ENCODE data around the gene WDFY1.

Gene WDFY1, protein sequence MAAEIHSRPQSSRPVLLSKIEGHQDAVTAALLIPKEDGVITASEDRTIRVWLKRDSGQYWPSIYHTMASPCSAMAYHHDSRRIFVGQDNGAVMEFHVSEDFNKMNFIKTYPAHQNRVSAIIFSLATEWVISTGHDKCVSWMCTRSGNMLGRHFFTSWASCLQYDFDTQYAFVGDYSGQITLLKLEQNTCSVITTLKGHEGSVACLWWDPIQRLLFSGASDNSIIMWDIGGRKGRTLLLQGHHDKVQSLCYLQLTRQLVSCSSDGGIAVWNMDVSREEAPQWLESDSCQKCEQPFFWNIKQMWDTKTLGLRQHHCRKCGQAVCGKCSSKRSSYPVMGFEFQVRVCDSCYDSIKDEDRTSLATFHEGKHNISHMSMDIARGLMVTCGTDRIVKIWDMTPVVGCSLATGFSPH

DNA sequence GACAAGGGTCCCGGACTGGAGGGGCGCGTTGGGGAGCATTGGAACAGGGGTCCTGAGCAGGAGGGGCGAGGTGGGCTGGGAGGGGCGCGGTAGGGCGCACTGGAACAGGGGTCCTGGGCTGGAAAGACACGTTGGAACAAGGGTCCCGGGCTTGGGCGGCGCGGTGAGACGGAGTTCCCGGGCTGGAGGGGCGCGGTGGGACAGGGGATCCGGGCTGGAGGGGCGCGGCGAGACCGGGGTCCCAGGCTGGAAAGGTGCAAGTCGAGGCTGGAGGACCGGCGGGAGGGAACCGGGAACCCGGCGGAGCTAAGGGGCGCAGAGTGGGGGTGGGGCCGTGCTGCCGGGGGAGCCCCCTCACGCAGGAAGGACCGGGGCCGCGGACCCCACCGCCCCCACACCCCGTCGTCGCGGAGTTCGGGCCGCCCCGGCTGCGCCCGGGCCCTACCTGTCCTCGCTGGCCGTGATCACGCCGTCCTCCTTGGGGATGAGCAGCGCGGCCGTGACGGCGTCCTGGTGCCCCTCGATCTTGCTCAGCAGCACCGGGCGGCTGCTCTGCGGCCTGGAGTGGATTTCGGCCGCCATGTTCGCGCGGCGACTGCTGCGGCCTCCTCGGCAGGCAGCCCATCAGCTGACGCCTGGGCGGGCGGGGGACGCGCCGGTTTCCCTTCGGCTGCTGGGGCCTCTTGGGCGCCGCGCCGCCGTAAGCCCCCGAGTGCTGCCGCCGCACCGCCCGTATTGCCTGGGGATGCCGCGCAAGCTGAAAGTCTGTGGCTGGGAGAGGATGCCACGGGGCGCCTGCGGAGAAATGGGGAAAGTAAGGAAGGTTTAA lies at the start of gene WDFY1:
Gene WDFY1 (minus strand): TSS at position 633 of the 829 bp plus-strand sequence. CDS start 51 bp downstream, at position 582.
- peak; percentile 67 to 70 for DNase-seq (ENCODE audit: low read depth in 2 of 2)

DNA sequence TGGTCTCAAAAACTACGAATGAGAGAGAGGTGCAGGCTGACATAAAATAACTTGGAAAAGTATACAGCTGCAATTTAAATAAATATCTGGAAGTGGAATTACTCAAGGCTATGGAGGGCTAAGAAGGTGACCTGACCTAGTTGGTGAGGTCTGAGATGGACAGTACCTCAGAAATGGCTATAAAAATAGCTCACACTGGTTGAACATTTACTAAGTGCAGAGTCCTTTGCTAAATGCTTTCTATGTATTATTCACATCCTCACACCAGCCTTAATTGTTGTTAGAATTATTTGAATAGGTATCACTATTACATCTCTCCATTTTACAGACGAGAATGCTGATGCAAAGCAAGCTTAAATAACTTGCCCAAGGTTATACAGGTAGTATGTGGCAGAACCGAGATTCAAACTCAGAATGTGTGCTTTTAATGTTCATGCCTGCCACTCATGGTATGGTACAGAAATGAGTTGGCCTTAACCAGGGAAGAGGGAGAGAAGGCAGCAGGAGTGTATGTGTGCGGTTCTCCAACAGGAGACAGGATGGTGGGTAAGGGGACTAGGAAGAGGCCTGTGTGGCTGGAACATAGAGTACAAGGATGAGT lies 49.5 kb upstream of the WDFY1 start:
- no peak for DNase-seq (ENCODE audit: low read depth in 2 of 2)

DNA sequence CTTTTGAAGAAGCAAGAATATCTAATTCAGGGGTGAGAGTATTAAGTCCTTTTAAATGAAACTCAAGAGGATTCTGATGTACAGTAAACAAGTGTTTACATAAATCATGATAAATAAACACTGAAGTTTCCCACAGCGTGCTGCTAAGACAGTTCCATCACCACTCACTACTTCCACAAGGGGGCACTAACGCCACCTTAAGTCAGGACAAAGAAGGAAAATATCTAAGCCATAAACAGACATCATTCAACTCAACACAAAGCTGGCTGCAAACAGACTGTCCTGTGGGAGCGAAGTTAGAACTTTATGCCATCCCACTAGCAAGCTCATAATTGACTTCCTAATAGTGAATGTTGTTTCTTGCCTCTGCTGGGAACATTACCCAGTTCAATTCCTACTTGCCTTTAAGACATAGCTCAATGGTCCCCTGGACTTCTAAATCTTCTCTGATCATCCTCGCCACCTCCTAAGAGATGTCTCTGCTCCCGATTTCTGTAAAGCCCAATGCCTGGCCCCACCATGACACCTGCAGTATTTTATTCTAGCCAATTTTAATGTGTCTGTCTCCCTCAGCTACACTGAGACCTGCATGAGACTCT lies 48.6 kb upstream of the WDFY1 start:
- peak; percentile 40 to 49 for DNase-seq (ENCODE audit: low read depth in 2 of 2)

- DNase-seq (ENCODE audit: low read depth in 2 of 2) = no peak
Measured at GRCh38 chr2:223991611-223992010, 46.5 kb upstream of the WDFY1 start.

GRCh38 chr2:223989856-223990232 lies 44.7 kb upstream of the WDFY1 start:
- DNase-seq (ENCODE audit: low read depth in 2 of 2) = no peak

- no peak for DNase-seq (ENCODE audit: low read depth in 2 of 2)
Measured at GRCh38 chr2:223989206-223989855, 44.2 kb upstream of the WDFY1 start.

- no peak for DNase-seq (ENCODE audit: low read depth in 2 of 2)
Measured at GRCh38 chr2:223981241-223981640, 36.1 kb upstream of the WDFY1 start.

GRCh38 chr2:223980803-223981202 lies 35.7 kb upstream of the WDFY1 start:
- DNase-seq (ENCODE audit: low read depth in 2 of 2) = no peak

DNA sequence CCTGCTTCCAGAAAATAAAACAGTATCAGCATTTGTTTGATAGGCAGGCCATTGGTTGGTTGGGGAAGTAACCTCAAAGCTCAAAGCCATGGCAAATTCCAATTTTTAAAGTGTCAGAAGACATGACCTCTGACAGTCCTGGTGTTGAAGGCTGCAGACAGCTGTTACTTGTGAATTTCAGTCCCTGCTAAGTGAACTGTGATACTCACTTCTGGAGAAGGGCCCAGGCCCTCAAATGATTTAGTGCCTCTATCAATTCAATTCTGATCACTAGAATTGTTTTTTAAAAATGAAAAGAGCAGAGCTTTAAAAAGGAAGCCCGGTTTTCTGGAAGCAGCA lies 35.2 kb upstream of the WDFY1 start:
- DNase-seq (ENCODE audit: low read depth in 2 of 2) = no peak

DNA sequence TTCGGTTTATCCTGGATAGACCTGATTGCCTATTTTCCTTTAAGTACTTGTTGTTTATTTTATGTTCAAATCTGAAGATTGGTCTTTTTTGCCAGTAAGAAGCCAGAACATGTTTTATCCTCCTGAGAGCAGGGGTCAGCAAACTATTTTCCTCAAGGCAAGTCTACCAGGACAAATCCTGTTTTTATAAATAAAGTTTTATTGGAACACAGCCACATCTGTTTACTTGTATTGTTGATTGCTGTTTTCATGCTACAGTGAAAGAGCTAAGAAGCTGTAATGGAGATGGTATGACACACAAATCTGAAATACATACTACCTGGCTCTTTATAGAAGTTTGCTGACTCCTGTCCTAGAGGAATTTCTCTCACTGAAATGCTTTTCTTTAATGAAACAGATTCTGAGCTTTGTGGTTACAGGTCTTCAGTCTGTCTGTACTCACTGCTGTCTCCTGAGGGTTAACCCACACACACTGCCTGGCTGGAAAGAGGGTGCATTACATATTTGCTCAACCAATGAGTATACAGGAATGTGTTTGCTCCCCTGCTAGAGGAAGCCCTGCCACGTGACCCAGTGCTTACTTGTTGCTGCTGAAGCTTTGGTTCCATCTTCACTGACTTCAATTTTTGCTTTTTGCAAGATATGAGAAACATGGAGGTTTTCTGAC lies 34.7 kb upstream of the WDFY1 start:
- no peak for DNase-seq (ENCODE audit: low read depth in 2 of 2)

DNA sequence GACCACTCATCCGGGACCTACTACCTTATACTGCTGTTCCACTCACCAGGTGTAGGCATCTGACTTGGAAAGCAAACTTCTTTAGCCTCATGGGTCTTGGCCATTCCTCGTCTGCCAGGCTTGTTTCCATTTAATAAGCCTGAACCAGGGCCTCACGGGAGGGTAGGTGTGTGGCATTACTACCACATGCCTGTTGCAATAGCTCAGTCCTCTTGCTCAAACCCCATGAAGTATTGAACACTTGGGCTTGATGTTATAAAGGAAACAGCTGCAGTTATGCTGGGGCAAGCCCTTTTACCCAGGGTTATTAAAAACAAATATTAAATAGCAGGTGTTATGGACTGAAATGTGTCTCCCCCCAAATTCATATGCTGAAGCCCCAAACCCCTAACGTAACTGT lies 33.3 kb upstream of the WDFY1 start:
- no peak for DNase-seq (ENCODE audit: low read depth in 2 of 2)

- no peak for DNase-seq (ENCODE audit: low read depth in 2 of 2)
Measured at GRCh38 chr2:223976635-223977226, 31.6 kb upstream of the WDFY1 start.

DNA sequence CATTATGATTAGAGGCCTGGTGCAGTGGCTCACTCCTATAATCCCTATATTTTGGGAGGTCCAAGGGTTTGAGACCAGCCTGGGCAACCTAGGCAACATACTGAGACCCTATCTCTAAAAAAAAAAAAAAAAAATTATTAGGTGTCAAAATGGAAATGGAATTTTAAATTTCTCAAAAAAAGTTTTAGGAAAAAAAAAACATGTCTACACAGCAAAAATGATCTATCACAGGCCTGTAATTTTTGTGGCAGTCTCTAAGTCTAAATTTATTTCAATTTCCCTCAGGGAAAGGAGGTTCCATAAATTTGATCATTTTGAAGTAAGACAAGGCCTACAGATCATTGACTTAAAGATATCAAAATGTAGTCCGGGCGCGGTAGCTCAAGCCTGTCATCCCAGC lies 28.5 kb upstream of the WDFY1 start:
- DNase-seq (ENCODE audit: low read depth in 2 of 2) = no peak

DNA sequence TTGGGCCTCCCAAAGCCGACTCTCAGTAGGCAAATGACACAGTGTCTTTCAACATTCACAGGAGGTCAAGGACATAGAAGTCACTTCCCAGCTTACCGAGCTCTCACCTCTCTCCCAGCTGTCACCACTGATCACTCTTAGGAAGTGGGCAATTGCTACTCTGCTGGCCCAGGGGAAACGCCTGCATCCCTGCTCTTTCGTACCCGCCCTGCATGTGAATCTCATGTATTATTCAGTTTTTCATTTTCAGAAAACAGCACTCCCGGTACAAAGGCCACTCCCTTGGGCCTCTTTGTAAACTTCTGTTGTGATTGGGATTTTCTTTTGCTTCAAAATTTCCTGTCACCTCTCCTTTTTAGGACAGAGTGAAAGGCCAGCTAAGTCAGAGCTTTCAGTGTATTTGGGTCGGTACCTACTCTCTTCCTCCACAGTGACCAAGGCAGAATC lies 27.5 kb upstream of the WDFY1 start:
- no peak for DNase-seq (ENCODE audit: low read depth in 2 of 2)

GRCh38 chr2:223971731-223972130 lies 26.6 kb upstream of the WDFY1 start:
- no peak for DNase-seq (ENCODE audit: low read depth in 2 of 2)

DNA sequence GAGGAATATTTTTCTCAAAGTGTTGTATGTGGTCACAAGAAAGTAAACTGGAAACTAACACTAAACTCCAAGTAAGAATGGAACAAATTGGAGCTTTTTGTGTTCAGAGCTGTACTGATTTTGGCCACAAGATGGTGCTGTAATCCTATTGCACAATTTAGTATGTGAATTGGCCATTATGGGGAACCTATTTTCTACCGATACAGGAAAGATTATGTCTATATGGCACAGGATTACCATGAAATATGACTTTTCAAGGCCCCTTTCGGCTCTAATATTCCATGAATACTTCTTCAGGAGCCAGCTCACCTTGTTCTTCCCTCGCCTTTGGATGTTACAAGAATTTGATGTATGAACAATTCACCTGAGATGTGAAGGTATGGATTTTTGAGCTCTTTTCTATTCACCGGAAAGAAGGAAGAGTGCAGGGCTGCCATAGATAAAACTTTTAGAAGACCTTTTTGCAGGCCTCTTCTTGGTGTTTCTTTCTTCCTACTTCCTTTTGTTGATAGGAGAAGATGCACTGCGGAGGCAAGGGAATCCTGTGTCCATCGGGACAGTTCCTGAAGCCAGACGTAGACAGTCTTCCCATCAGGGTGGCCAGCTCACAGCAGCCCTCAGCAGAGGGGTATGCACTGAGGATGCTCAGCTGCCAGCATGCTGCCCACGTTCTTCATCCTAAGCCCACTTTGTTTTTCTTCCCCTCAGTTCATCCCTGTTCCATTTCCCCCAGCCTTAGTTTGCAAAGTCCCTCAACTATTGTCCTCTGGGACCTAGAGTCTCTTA lies 25.4 kb upstream of the WDFY1 start:
- peak; percentile 27 to 63 for DNase-seq (ENCODE audit: low read depth in 2 of 2)

GRCh38 chr2:223969856-223970255 lies 24.7 kb upstream of the WDFY1 start:
- no peak for DNase-seq (ENCODE audit: low read depth in 2 of 2)

- DNase-seq (ENCODE audit: low read depth in 2 of 2) = no peak
Measured at GRCh38 chr2:223969315-223969714, 24.2 kb upstream of the WDFY1 start.

DNA sequence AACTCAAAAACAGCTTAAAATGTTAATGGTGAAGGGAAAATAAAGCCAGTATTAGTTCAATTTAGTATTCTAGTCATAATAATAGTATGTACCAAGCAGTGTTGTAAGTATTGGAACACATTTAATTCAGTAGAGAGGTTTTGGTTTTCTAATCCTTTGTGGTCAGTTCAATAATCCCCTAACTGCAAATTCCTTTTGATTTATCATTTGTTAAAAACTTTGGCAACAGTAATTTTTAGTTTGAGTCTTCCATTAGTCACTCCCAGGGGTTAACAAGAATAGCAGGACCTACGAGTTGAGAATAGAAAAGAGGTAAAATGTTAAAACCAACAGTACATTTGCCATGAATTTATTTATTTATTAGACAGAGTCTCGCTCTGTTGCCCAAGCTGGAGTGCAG lies 22.8 kb upstream of the WDFY1 start:
- DNase-seq (ENCODE audit: low read depth in 2 of 2) = no peak

GRCh38 chr2:223959688-223960087 lies 14.6 kb upstream of the WDFY1 start:
- DNase-seq (ENCODE audit: low read depth in 2 of 2) = no peak
